MV-4-11 (cell line): ENCODE data around the gene SETX.

Experiments
- DNase-seq: peaks from one replicate; lab custom pipeline; 2025; lab: John Stamatoyannopoulos, UW

The SETX gene

DNA sequence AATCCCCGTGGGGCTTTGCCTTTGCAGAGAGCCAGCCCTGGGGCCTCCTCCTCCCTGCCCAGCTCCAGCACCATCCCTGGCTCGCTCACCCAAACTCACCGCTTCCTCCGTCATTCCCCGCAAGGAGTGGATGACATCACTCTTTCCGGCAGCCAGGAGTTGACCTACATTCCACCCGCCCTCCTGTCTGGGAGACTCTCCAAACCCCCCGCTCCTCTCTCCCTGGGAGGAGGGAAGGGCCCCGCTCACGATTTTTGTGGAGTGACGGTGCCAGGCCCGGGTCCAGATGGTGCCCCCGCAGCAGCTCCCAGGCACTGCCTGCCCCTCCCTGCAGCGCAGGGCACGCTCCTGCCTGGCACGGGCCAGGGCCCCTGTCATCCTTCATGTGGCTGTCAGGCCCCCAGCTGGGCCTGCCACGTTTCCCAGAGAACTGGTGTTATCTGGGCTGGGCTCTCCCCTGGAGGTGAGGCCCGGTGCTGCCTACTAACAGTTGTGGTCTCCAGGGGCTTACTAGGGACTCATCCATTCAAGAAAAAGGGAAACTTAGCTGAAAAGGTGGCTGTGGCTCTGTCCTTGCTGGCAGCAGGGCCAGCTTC is 140.7 kb downstream of the SETX start:
- no peak for DNase-seq

GRCh38 chr9:132211570-132211969 is 143.2 kb downstream of the SETX start:
- no peak for DNase-seq
